PC-3 (cell line): ENCODE data around the gene LGALS9C.
"Not testable (repeated sequence)": the region's sequence is repeated elsewhere in the genome, so short reads cannot be mapped to it uniquely, and the experiment has no call there.

ENCODE experiments used
- EZH2 ChIP-seq: fragments of 300-600 bp; sonication (generic); IDR thresholded peaks from one replicate; pipeline ENCODE4 v1.6.1; 2017; ENCODE audit warnings: antibody characterized with exemption, mild to moderate bottlenecking, low read length; ENCODE audit not compliant: unreplicated experiment
- TF ChIP-seq, protein P1 (sequence below): fragments of 300-600 bp; sonication (generic); conservative IDR thresholded peaks from 2 replicates; pipeline ENCODE4 v1.5.1; 2017; ENCODE audit warnings: antibody characterized with exemption, low read depth, mild to moderate bottlenecking, low read length

DNA sequence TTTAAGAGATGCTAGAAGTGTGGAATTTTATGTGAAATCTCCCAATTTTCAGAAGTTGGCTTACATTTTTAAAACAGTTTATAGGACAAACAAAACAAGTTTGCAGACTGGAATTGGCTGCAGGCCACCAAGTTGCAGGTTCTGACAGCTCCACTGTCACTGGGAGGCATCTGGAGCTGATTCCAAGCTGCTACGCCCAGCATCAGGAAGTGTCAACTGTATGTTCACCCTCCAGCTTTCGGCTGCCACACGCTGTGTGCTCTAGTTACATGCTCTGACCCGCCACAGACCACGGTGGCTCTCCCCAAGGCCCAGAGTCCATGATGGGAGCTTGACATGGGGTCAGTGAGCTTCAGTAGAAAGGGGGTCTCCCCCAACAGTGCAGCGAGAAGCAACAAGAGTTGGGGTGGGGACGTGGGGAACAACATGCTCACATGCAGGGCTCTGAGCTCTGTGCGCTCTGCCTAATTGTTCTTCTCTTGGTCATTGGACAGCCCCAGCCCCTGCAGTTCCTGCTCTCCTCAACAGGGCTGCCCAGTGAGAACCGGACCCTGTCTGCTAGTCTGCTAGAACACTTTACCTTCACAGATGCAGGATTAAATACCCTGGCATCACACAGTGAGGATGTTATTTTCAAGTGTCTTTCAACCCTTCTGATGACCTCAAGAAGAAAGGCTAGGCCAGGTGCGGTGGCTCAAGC lies 8.0 kb upstream of the LGALS9C start:
- TF ChIP-seq, protein P1, sequence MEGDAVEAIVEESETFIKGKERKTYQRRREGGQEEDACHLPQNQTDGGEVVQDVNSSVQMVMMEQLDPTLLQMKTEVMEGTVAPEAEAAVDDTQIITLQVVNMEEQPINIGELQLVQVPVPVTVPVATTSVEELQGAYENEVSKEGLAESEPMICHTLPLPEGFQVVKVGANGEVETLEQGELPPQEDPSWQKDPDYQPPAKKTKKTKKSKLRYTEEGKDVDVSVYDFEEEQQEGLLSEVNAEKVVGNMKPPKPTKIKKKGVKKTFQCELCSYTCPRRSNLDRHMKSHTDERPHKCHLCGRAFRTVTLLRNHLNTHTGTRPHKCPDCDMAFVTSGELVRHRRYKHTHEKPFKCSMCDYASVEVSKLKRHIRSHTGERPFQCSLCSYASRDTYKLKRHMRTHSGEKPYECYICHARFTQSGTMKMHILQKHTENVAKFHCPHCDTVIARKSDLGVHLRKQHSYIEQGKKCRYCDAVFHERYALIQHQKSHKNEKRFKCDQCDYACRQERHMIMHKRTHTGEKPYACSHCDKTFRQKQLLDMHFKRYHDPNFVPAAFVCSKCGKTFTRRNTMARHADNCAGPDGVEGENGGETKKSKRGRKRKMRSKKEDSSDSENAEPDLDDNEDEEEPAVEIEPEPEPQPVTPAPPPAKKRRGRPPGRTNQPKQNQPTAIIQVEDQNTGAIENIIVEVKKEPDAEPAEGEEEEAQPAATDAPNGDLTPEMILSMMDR: not testable (repeated sequence)
- TF ChIP-seq EZH2: not testable (repeated sequence)
